GM19193 (cell line): ENCODE results near the gene LRRC4C.

Experiments used
- POLR2A ChIP-seq: IDR thresholded peaks from 4 replicates; pipeline ENCODE4 v1.6.1; 2011; ENCODE audit not compliant: insufficient read depth, insufficient read length; ENCODE audit errors: extremely low read depth

LRRC4C gene

DNA sequence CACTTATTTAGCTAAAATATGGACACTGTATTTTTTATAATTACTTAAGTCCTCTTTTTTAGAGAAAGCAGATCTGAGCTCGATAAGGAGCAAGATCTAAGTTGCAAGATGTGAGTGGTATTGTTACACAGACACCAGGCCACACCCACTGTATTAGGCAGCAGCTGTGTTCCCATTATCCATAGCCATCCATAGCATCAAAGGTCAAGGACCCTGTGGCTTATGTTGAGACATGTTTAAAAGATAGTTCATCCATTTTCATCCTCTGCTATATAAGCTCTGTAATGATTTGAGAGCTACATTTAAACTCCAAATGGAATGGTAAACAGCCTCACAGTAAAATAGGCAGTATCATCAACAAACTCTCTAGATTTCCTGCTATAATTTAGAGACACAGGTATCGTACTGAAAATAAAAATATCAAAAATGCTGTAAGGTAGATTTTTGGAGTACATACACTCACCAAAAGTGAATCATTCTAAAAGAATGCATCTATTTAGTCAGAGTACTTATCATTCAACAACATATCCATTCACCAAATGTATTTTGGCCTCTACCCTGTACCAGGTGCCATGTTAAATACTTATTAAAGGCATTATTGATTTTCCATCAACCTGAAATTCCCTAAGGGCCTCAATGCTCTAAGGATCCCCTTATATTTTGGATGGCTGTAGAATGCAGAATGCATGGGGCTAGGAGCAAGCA is 574.0 kb downstream of the LRRC4C start:
- TF ChIP-seq POLR2A: no peak

DNA sequence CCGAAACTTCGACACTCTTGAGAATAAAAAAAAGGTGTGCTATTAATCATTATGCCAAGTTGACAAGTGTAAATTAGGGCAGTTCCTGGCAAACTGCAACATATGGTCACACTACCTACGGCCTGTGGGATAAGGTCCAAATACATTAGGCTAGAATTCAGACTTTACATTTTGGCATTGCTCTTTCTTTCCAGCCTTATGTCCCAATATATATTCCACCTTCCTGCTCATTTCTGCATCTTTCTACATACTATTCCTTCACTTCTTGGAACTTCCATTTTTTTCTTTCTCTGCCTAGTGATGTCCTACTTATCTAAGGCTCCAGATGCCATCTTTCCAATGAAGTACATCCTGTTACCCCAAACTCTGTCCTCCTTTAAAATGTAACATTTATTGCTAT is 577.2 kb downstream of the LRRC4C start:
- no peak for TF ChIP-seq POLR2A

DNA sequence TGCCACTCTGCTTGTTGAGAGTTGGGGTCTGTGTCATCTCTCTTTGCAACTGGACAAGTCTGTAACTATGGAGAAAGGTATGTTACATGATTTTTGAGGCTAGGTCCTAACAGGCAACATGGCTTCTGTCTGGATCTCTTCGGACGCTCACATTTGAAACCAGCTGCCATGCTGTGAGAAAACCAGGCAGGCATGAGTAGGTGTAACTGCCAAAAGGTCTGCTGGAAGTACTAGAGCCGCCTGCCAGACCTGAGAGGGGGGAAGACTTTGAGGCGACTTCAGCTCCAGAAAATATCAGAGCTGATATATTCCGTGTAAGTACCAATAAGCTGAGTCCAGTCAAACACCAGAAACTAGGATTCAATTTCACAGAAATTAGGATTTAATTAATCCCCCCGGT is 579.5 kb downstream of the LRRC4C start:
- no peak for TF ChIP-seq POLR2A

DNA sequence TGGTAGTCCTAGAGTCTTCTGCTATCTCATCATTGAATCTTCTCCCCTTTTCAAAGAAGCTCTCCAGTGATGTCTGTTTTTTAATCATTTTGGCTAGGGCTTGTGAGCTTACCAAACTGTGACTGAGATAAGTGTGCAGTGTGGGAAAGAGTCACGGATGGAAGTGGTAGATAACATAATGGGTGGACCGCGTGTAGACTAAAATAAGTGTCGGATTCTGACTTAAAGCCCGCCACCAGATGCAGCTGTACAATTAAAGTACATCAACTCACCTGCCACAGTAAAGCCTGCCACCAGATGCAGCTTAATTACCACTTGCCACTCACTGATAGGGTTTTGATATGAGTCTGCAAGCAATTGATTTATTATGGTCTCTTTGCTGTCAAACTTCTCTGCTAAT is 581.5 kb downstream of the LRRC4C start:
- TF ChIP-seq POLR2A: no peak

DNA sequence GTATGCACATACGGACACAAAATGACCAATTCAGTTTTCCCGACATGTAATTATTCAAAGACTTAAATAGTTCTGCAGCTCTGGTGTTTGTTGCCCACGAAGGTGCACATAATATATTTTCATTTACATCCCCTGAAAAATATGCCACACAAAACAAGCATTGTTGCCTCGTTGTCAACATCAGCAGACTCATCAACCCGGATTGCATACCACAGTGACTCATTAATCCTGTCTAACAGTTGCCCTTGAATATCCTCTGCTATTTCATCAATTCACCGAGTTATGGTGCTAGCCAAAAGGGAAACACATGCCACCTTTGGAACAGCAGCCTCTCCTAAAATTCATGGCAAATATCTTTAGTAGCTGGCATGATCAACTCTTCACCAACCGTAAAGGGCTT is 582.2 kb downstream of the LRRC4C start:
- TF ChIP-seq POLR2A: no peak

DNA sequence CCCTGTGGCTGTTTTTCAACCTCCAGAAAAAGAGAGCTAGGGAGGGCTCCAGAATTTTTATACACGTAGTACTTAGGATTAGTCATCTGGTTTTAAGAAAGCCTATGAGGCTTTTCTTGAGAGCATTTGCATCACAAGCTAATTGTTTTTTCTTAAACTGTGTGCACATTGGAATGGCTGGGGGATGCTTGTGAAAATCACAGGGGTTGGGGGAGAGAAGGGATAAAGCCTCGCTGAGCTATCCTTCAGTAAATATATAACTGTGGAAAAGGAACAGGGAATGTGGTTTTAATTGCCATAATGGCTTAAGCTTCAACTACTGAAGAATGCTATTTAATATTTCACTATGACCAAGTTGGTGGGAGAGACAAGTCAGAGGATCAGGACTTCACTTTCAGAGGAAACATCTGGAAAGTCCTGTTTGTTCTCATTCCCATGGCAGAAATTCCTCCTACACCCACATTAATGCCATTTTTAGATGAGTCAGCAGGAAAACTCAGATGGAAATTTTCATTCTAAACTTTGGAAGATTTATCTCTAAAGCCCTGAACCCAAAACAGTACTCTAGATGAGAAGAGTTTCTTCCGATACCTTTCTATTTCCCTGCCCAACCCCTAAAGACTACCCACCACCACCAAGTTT is 591.3 kb downstream of the LRRC4C start:
- TF ChIP-seq POLR2A: no peak

DNA sequence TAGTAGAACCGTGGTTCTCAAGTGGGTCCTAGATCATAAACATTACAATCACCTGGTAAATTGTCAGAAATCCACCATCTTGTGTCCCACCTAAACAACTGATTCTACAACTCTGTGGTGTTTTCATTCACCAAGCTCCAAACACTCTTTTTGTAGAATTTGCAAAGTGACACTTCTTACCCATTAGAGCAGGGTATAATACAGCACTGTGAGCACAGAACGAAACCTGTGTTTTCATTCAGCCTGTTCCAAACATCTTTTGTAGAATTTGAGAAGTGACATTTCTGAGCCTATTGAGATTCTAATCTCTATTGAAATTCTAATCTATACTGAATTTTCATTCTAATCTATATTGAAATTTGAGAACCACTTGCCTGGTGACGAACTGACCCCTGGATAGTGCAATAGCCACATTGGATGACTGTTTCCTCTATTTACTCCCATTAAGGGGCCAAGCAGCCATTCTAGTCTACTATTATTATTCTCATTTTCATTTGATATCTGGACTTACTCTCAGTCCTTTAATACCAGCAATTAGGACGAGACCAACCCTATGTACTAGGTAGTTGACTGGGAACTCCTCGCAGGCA is 616.6 kb downstream of the LRRC4C start:
- no peak for TF ChIP-seq POLR2A

DNA sequence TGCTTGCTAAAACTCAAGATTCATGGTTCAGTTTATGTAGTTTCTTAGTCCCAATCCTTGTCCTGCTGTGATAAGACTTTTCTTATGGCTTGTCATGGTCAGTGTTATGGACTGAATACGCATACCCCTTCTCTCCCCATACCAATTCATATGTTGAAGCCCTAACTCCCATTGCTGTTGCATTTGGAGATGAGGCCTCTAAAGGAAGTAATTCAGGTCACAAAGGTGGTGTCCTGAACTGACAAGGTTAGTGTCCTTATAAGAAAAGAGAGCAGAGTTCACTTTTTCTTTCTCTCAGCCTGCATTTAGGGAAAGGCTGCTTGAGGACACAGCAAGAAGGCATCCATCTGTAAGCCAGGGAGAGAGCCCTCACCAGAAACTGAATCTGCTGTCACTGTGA is 618.2 kb downstream of the LRRC4C start:
- TF ChIP-seq POLR2A: no peak

DNA sequence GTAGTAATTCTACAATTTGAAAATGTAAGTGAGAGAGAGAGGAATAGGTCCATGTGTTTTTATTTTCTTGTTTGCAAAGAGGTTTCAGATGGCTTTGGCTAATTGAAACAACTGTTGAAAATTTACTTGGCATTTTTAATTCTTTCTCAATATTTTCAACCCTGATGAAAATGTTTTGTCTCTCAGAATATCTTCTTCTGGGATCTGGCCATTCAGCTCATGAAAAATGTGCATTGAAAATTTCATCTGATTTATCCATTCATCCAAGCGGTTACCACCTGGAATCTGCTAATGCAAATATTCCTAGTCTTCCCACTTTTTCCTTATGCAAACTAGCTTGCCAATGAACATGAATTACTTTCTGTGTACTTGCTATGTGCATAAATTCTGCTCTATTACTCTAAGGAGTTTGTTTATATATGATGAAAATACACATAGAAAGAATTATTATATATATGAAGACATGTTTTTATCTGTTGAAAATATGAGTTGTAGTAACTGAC is 621.2 kb downstream of the LRRC4C start:
- TF ChIP-seq POLR2A: no peak

DNA sequence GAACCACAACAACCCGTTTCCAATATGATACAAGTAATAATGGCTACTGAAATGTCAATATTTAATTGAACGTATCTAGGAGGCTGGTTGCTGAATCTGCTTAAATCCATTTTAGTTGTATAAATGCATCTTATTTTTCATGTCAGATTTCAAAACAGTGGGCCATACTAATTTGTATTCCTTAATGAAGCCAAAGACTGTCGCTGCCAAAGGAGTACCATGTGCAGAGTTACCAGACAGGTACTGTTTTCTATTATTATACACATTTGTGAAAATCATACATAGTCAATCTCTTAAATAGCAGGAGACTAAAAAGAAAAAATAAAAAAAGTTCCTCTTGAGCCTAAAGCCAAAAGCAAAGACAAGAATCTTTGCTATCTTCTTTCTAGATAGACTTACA is 632.3 kb downstream of the LRRC4C start:
- TF ChIP-seq POLR2A: no peak

DNA sequence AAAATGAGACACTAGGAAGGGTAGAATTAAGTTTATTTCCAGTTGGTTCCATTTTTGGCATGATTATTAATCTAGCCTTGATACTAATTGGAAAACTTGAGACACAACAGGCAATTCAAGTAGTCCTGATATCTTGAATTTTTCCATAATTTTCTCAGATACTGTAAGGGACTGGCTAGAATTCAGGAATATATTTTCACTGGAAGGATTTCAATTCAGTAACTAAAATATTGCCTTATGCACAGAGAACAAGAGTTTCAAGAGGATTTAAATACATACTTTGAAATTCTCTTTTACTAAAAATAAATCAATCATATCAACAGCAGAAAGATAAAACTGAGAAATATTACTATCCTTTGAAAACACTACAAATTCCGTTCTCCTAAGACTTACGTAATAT is 632.9 kb downstream of the LRRC4C start:
- TF ChIP-seq POLR2A: no peak

DNA sequence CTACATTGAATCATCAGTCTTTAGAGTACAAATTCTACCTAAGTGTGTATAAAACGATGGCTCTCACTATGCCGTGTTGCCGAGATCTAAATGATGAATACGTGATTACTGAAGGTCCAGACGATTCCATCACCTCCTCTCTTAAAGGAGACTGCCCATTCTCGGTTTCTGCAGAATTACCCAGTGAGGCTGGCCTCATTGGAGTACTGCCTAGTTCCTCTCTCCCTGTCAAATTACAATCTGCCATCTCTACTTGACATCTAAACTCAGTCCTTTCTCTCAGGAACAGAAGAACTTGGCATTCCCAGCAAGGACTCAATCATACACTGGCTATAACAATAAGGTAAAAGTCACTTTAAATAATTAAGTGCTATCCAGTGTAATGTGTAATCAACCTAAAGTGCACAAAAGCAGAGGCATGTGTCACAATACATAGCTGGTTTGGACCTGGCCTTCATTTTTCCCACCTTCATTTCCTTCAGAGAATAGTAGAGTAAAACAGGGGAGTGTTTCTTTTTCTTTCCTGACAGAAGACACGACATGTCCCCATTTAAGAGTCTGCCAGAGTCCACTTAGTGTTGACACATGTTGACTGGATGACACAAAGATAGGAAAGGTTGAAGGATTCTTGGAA is 634.1 kb downstream of the LRRC4C start:
- no peak for TF ChIP-seq POLR2A

DNA sequence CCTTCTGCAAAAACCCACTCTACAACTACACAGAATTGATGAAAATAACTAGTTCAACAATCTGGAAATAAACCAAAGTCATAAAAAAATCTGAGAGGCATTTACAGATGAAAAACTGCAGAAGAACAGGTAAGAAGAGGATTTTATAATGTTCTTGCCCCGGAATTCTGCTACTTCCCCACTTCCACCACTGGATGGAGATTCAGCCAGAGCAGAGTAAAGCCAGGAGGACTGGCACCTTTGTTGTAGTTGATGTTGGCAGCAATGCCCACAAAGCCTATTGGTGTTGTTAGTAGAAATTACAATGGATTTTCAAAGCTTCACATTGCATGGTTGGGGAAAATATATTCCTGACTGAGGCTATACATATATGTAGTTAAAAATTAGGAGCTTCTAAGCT is 640.2 kb downstream of the LRRC4C start:
- no peak for TF ChIP-seq POLR2A

DNA sequence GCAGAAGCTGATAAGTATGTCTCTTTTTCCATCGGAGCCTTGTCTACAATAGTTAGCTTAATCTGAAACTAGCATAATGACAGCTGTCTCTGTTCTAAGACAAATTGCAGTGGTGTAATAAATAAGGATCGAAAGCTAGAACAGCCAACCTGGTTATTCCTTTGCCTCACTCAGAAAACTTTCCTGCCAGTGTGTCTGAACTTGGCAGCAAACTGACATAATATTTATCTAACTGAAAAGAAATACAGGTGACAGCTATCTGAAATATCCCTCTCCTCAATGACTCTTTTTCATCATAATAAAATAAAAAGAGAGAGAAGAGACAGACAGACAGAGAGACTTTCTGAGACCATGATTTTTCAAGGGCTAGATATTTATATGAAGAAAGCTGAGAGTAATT is 642.5 kb downstream of the LRRC4C start:
- no peak for TF ChIP-seq POLR2A

DNA sequence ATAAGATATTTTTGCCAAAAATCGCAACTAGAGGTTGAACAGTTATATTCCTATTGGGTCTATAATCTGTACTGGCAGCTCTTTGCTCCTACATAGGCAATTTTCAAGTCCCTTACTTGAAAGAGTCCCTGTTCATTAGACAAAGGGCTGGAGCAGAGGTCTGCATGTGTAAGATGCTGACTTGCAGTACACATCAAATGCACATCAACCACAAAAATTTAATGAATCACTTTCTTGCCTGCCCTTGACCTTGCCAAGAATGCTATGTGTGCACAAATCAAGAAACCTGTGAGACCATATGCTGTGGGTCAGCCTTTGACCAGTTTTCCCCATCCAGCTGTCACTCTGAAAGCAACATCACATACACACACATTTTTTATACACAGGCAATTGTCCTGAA is 661.5 kb downstream of the LRRC4C start:
- no peak for TF ChIP-seq POLR2A

DNA sequence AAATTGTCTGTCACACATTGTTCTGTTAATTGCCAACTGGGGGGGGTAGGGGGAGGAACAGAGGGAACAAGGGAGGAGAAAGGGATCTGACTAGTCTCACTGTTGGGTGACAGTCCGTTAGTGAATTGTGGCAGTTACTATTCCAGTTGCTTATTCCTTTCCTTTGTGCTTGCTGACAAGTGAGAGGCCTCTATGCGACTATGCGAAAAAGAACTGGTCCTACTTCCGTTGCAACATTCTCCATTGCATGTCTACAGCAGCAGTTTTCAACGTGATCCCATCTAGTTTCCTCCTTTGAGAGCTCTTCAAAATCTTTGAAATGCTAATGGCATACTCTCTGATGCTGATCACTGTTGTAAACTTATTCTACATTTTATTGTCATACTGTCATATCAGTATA is 672.2 kb downstream of the LRRC4C start:
- no peak for TF ChIP-seq POLR2A
